CD14-positive monocyte (primary cell): ENCODE measurements around the gene C12orf42. TPM values are rescaled to one million over a fixed set of nuclear protein-coding genes. Genes with fewer than 3 reads are reported as not detected.

Source experiments
- DNase-seq, 3 donors: peaks; one replicate each; pipeline ENCODE4 v3.0.0-alpha.2; 2011 to 2022
- H2AFZ ChIP-seq: 2 replicates; pipeline ENCODE4 v1.6.0; 2012; ENCODE audit warnings: mild to moderate bottlenecking, low read depth, low read length, inconsistent platforms; ENCODE audit not compliant: insufficient read depth, poor library complexity, severe bottlenecking
- H3K27ac ChIP-seq, 2 donors: 1 replicate in 1 of 2; 2 replicates in 1 of 2; pipeline ENCODE4 v1.5.1; 2012 to 2013; ENCODE audit warnings: low read length in 2 of 2, control low read depth in 1 of 2, inconsistent platforms in 1 of 2, low read depth in 1 of 2, mild to moderate bottlenecking in 1 of 2
- H3K27me3 ChIP-seq, 2 donors: one replicate each; pipeline versions ENCODE4 v1.6.0 to v1.6.1; 2011 to 2013; ENCODE audit warnings: low read length in 2 of 2; ENCODE audit not compliant: control insufficient read depth in 2 of 2, insufficient read depth in 2 of 2
- H3K36me3 ChIP-seq, 2 donors: replicated peaks in 1 of 2; 1 replicate in 1 of 2; 2 replicates in 1 of 2; pipeline versions ENCODE4 v1.5.1 to v1.6.1; 2012 to 2013; ENCODE audit warnings: low read length in 2 of 2, control low read depth in 1 of 2, inconsistent platforms in 1 of 2, mild to moderate bottlenecking in 1 of 2; ENCODE audit not compliant: insufficient read depth in 2 of 2, control insufficient read depth in 1 of 2
- H3K4me1 ChIP-seq, 2 donors: 1 replicate in 1 of 2; 2 replicates in 1 of 2; pipeline versions ENCODE4 v1.5.1 to v1.6.1; 2012 to 2013; ENCODE audit warnings: low read length in 2 of 2, control low read depth in 1 of 2, inconsistent platforms in 1 of 2, mild to moderate bottlenecking in 1 of 2, moderate library complexity in 1 of 2; ENCODE audit not compliant: insufficient read depth in 2 of 2, control insufficient read depth in 1 of 2
- H3K4me2 ChIP-seq: replicated peaks from 2 replicates; pipeline ENCODE3; 2012; ENCODE audit warnings: low read length, moderate library complexity, mild to moderate bottlenecking; ENCODE audit not compliant: poor library complexity, severe bottlenecking; ENCODE audit errors: extremely low read depth
- H3K4me3 ChIP-seq, 3 experiments: fragments of 200-600 bp in 1 of 3; sonication (generic) in 1 of 3; replicated peaks in 1 of 3; 1 replicate in 2 of 3; 2 replicates in 1 of 3; pipeline ENCODE4 v1.5.1; 2011 to 2013; ENCODE audit warnings: low read length in 3 of 3, mild to moderate bottlenecking in 3 of 3, control low read depth in 2 of 3, low read depth in 2 of 3, inconsistent platforms in 1 of 3, moderate library complexity in 1 of 3
- H3K79me2 ChIP-seq: 2 replicates; pipeline ENCODE4 v1.6.0; 2012; ENCODE audit warnings: mild to moderate bottlenecking, control low read depth, inconsistent platforms, low read length, moderate library complexity; ENCODE audit not compliant: insufficient read depth
- H3K9ac ChIP-seq: 2 replicates; pipeline ENCODE4 v1.6.0; 2017; ENCODE audit warnings: low read length, mild to moderate bottlenecking; ENCODE audit not compliant: insufficient read depth, poor library complexity, severe bottlenecking
- H3K9me3 ChIP-seq, 2 donors: replicated peaks in 1 of 2; 1 replicate in 1 of 2; 2 replicates in 1 of 2; pipeline versions ENCODE4 v1.5.1 to v1.6.1; 2012 to 2013; ENCODE audit warnings: low read length in 2 of 2, control low read depth in 1 of 2; ENCODE audit not compliant: control insufficient read depth in 1 of 2, insufficient read depth in 1 of 2
- H4K20me1 ChIP-seq: 2 replicates; pipeline ENCODE4 v1.6.0; 2012; ENCODE audit warnings: mild to moderate bottlenecking, low read length, control low read depth, moderate library complexity; ENCODE audit not compliant: insufficient read depth
- H3K27ac Mint-ChIP-seq, 7 donors: one replicate each; pipeline ENCODE4 v1.8.0; 2020; ENCODE audit warnings: mild to moderate bottlenecking in 7 of 7, mixed read lengths in 7 of 7, moderate library complexity in 6 of 7, inconsistent platforms in 2 of 7
- H3K27me3 Mint-ChIP-seq, 3 donors: one replicate each; pipeline ENCODE4 v1.8.0; 2021 to 2022; ENCODE audit warnings: low read depth in 3 of 3, mild to moderate bottlenecking in 3 of 3, mixed read lengths in 3 of 3, moderate library complexity in 3 of 3, inconsistent platforms in 1 of 3
- H3K36me3 Mint-ChIP-seq, 2 donors: one replicate each; pipeline ENCODE4 v1.8.0; 2020; ENCODE audit warnings: mixed read lengths in 2 of 2, inconsistent platforms in 1 of 2, mild to moderate bottlenecking in 1 of 2
- H3K4me1 Mint-ChIP-seq: one replicate; pipeline ENCODE4 v1.8.0; 2020; ENCODE audit warnings: mild to moderate bottlenecking, mixed read lengths
- H3K4me3 Mint-ChIP-seq, 2 donors: one replicate each; pipeline ENCODE4 v1.8.0; 2020; ENCODE audit warnings: mild to moderate bottlenecking in 2 of 2, mixed read lengths in 2 of 2, moderate library complexity in 1 of 2
- H3K9me3 Mint-ChIP-seq, 7 donors: one replicate each; pipeline ENCODE4 v1.8.0; 2020 to 2022; ENCODE audit warnings: mixed read lengths in 7 of 7, mild to moderate bottlenecking in 6 of 7, moderate library complexity in 6 of 7, inconsistent platforms in 2 of 7
- WGBS: methylation state at CpG from one replicate; pipeline ENCODE4 v1.1.5; 2013; ENCODE audit warnings: missing lambda C conversion rate; ENCODE audit not compliant: insufficient coverage; 5-methylcytosine and 5-hydroxymethylcytosine counted together
- intact Hi-C, 2 donors: fragments of 100-400 bp; cut with micrococcal nuclease; formaldehyde crosslinking; loops; one replicate each; pipeline versions ENCODE4 v1.15.0 to v1.15.1; 2023
- polyA plus RNA-seq, 3 donors: library from polyadenylated mRNA; depleted of rRNA in 1 of 3; unstranded in 2 of 3; stranded (reverse) in 1 of 3; fragments of 300-500 nt in 2 of 3; fragments of >200 nt in 1 of 3; fragmentation: Illumina TruSeq in 2 of 3; gene quantifications; 1 replicate in 2 of 3; 2 replicates in 1 of 3; pipeline ENCODE4 v1.2.3, GENCODE V29; 2012 to 2021
- TF ChIP-seq, protein P1 (sequence below): fragments of 200-600 bp; IDR thresholded peaks from one replicate; pipeline ENCODE4 v1.8.0; 2022; ENCODE audit warnings: antibody characterized with exemption, mild to moderate bottlenecking

The C12orf42 gene
- polyA plus RNA-seq, 3 donors: not detected

DNA sequence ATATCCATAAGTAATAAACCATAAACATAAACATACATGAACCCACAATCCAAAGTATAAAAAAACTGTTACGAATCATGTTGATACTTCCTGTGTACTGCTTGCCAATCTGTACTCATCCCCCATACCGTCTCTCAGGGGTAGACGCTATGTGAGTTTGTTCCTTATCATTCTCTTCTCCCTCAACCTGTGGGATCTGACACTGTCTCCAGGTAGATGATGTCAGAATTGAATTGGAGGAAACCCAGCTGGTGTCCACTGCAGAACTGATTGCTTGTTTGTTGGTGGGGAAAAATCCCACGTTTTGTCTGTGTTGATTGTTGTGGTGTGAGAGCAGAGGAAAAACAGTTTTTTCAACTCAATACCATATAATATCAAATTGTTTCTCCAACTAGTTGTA is 50.8 kb downstream of the C12orf42 start:
- no peak overlapping the region for H3K27ac ChIP-seq
- H3K4me2 ChIP-seq: no peak overlapping the region
- no peak overlapping the region for H3K4me3 Mint-ChIP-seq
- no peak overlapping the region for H3K27ac Mint-ChIP-seq
- no peaks in the 10 kb centered on the region for H3K27me3 ChIP-seq
- no peaks in the 10 kb centered on the region for H3K79me2 ChIP-seq
- no peak overlapping the region for H2AFZ ChIP-seq
- no peaks in the 10 kb centered on the region for H3K9me3 ChIP-seq
- 0% methylated on average over 1 of the region's 4 CpGs for WGBS
- peaks cover 0 to 20% of the 10 kb centered on the region in 2 donors for H3K4me1 ChIP-seq
- TF ChIP-seq, protein P1, sequence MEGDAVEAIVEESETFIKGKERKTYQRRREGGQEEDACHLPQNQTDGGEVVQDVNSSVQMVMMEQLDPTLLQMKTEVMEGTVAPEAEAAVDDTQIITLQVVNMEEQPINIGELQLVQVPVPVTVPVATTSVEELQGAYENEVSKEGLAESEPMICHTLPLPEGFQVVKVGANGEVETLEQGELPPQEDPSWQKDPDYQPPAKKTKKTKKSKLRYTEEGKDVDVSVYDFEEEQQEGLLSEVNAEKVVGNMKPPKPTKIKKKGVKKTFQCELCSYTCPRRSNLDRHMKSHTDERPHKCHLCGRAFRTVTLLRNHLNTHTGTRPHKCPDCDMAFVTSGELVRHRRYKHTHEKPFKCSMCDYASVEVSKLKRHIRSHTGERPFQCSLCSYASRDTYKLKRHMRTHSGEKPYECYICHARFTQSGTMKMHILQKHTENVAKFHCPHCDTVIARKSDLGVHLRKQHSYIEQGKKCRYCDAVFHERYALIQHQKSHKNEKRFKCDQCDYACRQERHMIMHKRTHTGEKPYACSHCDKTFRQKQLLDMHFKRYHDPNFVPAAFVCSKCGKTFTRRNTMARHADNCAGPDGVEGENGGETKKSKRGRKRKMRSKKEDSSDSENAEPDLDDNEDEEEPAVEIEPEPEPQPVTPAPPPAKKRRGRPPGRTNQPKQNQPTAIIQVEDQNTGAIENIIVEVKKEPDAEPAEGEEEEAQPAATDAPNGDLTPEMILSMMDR: no peak
- H4K20me1 ChIP-seq: no peaks in the 10 kb centered on the region
- peaks cover 0 to 3% (median 0%) of the 10 kb centered on the region in 7 donors for H3K9me3 Mint-ChIP-seq
- intact Hi-C loops: no loop called here
- no peak overlapping the region for H3K4me3 ChIP-seq
- no peaks in the 10 kb centered on the region for H3K36me3 Mint-ChIP-seq
- no peak overlapping the region for H3K9ac ChIP-seq
- peaks cover 16% of the 10 kb centered on the region for H3K4me1 Mint-ChIP-seq
- no peaks in the 10 kb centered on the region for H3K36me3 ChIP-seq
- DNase-seq: no peak
- H3K27me3 Mint-ChIP-seq: no peaks in the 10 kb centered on the region

DNA sequence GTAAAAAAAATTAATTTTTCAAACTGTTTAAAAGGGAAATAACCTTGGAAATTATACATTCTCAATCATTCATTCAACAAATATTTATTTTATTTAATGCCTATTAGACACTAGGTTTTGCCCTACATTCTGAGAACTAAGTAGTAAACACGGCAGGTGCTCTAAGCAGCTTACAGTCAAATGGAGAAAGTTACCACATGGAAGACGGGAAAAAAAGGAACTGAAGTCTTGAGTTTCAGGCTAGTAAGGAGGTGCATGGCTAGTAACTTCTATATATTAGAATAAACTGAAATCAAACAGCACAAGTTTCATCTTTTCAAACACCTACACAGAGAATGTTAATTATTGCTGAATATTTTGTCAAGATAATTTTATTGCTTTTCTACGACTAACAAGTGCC is 52.9 kb downstream of the C12orf42 start:
- TF ChIP-seq, protein P1: no peak
- Histone ChIP-seq H2AFZ (no peak overlapping the region), H4K20me1 (no peaks in the 10 kb centered on the region), H3K79me2 (no peaks in the 10 kb centered on the region), H3K36me3 (no peaks in the 10 kb centered on the region), H3K9me3 (no peaks in the 10 kb centered on the region), H3K27me3 (no peaks in the 10 kb centered on the region), H3K4me1 (peaks cover 0 to 20% of the 10 kb centered on the region in 2 donors), H3K4me2 (no peak overlapping the region), H3K27ac (no peak overlapping the region), H3K4me3 (no peak overlapping the region), H3K9ac (no peak overlapping the region)
- intact Hi-C loops: no loop called here
- H3K9me3 Mint-ChIP-seq: peaks cover 0 to 3% (median 0%) of the 10 kb centered on the region in 7 donors
- no peaks in the 10 kb centered on the region for H3K36me3 Mint-ChIP-seq
- WGBS: 83% methylated on average over 1 of the region's 3 CpGs
- DNase-seq: peak in 1 of 3 donors; percentile 19
- H3K4me3 Mint-ChIP-seq: no peak overlapping the region
- H3K4me1 Mint-ChIP-seq: peaks cover 16% of the 10 kb centered on the region
- H3K27ac Mint-ChIP-seq: no peak overlapping the region
- no peaks in the 10 kb centered on the region for H3K27me3 Mint-ChIP-seq
